Measurements from ENCODE around the gene TRAPPC14. TPM values are rescaled to one million over a fixed set of nuclear protein-coding genes. Genes with fewer than 3 reads are reported as not detected.

TRAPPC14 gene
- polyA plus RNA-seq, 1 of the 3 experiments (the other 2 are of a cell fraction): 13.9 TPM

DNA sequence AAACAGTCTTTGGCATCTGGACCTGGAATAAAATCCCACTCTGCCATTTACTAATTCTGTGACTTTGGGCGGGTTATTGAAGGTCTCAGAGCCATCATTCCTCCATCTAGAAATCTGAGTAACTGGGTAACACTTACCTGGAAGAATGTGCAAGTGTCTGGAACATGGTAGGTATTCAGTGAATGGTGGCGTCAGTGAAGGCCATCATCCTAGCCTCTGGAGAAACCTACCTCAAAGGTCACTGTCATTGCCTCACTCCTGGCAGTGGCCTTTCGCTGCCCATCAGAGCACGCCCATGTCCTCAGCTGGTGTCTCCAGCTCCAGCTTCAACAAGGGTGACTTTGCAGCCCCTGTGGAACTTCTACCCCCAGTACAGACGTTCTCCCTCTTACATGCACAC is 5.3 kb upstream of the TRAPPC14 start:
- CTCF ChIA-PET: interaction anchor here (1.3 to 1.5 kb wide), 2 partner anchors 15 to 31 kb away, joined by 5 read pairs; partner anchors contain the start of gene LAMTOR4
- H3K4me3 ChIP-seq (ENCODE audit: low read depth in 2 of 2, low read length in 1 of 2): no peak overlapping the region
- peaks cover 3% of the 10 kb centered on the region for H3F3A ChIP-seq (replicated peaks; ENCODE audit: insufficient read depth)
- H3K4me1 ChIP-seq (ENCODE audit: control insufficient read depth in 1 of 2, insufficient read depth in 2 of 2, low read depth in 1 of 2, low read length in 1 of 2): peaks cover 0 to 18% of the 10 kb centered on the region in 2 experiments; a peak in 1 of 4 replicates
- no peaks in the 10 kb centered on the region for H4K20me1 ChIP-seq (ENCODE audit: insufficient read depth)
- 84% methylated on average over 5 of the region's 5 CpGs for WGBS (ENCODE audit: low lambda C conversion rate)
- H3K36me3 ChIP-seq (replicated peaks in 1 of 2; ENCODE audit: control insufficient read depth in 1 of 2, insufficient read depth in 2 of 2, low read length in 1 of 2): no peaks in the 10 kb centered on the region
- no peak overlapping the region for H3K27ac ChIP-seq (ENCODE audit: low read depth in 2 of 2, low read length in 1 of 2)
- H2AFZ ChIP-seq (ENCODE audit: low read depth): no peak overlapping the region
- H3K79me2 ChIP-seq (ENCODE audit: insufficient read depth): 0 out of 2 replicates have a peak, but pooled peaks cover 3% of the 10 kb centered on the region
- H3K9ac ChIP-seq: no peak overlapping the region
- TF ChIP-seq RXRA (IDR thresholded peaks at IDR 0.05; ENCODE audit: borderline replicate concordance, low read depth): no peak
- TF ChIP-seq RCOR1 (IDR thresholded peaks at IDR 0.05; ENCODE audit: low read length): no peak
- no peak for TF ChIP-seq NRF1 (IDR thresholded peaks at IDR 0.05; ENCODE audit: low read depth, low read length)
- TF ChIP-seq ZBTB33 (IDR thresholded peaks at IDR 0.05; ENCODE audit: borderline replicate concordance, low read depth): no peak
- TF ChIP-seq EP300 (IDR thresholded peaks at IDR 0.05; ENCODE audit: borderline replicate concordance in 1 of 2, low read depth in 1 of 2, low read length in 1 of 2): no peak
- TF ChIP-seq SIN3A (IDR thresholded peaks at IDR 0.05; ENCODE audit: borderline replicate concordance, low read depth, low read length): no peak
- TF ChIP-seq RFX5 (IDR thresholded peaks at IDR 0.05; ENCODE audit: low read length): no peak
- no peak for TF ChIP-seq NFIC (IDR thresholded peaks at IDR 0.05; ENCODE audit: borderline replicate concordance)
- no peak for TF ChIP-seq TAF1 (IDR thresholded peaks at IDR 0.05; ENCODE audit: borderline replicate concordance, low read depth, low read length)
- TF ChIP-seq TEAD4 (IDR thresholded peaks at IDR 0.05; ENCODE audit: borderline replicate concordance, insufficient read depth): no peak
- no peak for TF ChIP-seq POLR2AphosphoS5 (IDR thresholded peaks at IDR 0.05; ENCODE audit: low read depth, low read length)
- no peak for TF ChIP-seq YY1 (IDR thresholded peaks at IDR 0.05; ENCODE audit: low read depth)
- no peak for TF ChIP-seq MEF2A (IDR thresholded peaks at IDR 0.05; ENCODE audit: borderline replicate concordance, low read depth)
- no peaks in the 10 kb centered on the region for H3K27me3 ChIP-seq (ENCODE audit: insufficient read depth)
- H3K9me2 ChIP-seq: no peaks in the 10 kb centered on the region
- POLR2A ChIA-PET: no interaction called here
- no peaks in the 10 kb centered on the region for H3K9me3 ChIP-seq
- H3K4me2 ChIP-seq: no peak overlapping the region
- DNase-seq: no peak

- no peaks in the 10 kb centered on the region for H3F3A ChIP-seq (replicated peaks; ENCODE audit: insufficient read depth)
- POLR2A ChIA-PET: no interaction called here
- no peaks in the 10 kb centered on the region for H3K9me2 ChIP-seq
- peak; percentile 23 for DNase-seq
- no peak overlapping the region for H3K4me2 ChIP-seq
- no peak overlapping the region for H3K9ac ChIP-seq
- CTCF ChIA-PET: interaction anchor here (1.3 to 1.5 kb wide), 2 partner anchors 15 to 30 kb away, joined by 5 read pairs; partner anchors contain the start of gene LAMTOR4
- no peaks in the 10 kb centered on the region for H3K36me3 ChIP-seq (replicated peaks in 1 of 2; ENCODE audit: control insufficient read depth in 1 of 2, insufficient read depth in 2 of 2, low read length in 1 of 2)
- H2AFZ ChIP-seq (ENCODE audit: low read depth): no peak overlapping the region
- H3K27ac ChIP-seq (ENCODE audit: low read depth in 2 of 2, low read length in 1 of 2): no peak overlapping the region
- H3K9me3 ChIP-seq: no peaks in the 10 kb centered on the region
- H3K27me3 ChIP-seq (ENCODE audit: insufficient read depth): no peaks in the 10 kb centered on the region
- WGBS (ENCODE audit: low lambda C conversion rate): 63% methylated on average over 5 of the region's 6 CpGs
- H4K20me1 ChIP-seq (ENCODE audit: insufficient read depth): no peaks in the 10 kb centered on the region
- no peak overlapping the region for H3K4me3 ChIP-seq (ENCODE audit: low read depth in 2 of 2, low read length in 1 of 2)
- TF ChIP-seq MEF2A (IDR thresholded peaks at IDR 0.05; ENCODE audit: borderline replicate concordance, low read depth) (no peak), TAF1 (IDR thresholded peaks at IDR 0.05; ENCODE audit: borderline replicate concordance, low read depth, low read length) (no peak), MXI1 (IDR thresholded peaks at IDR 0.05; ENCODE audit: low read depth, low read length) (no peak), EZH2phosphoT487 (IDR thresholded peaks at IDR 0.05; ENCODE audit: borderline replicate concordance, low read depth) (no peak), IRF3 (IDR thresholded peaks at IDR 0.05; ENCODE audit: low read depth, low read length) (no peak)
- peaks cover 9% of the 10 kb centered on the region; the same call in 1 of the 2 replicates for H3K79me2 ChIP-seq (ENCODE audit: insufficient read depth)
- H3K4me1 ChIP-seq (ENCODE audit: control insufficient read depth in 1 of 2, insufficient read depth in 2 of 2, low read depth in 1 of 2, low read length in 1 of 2): peaks cover 0 to 12% of the 10 kb centered on the region in 2 experiments; a peak in 1 of 4 replicates
These were observed 4.5 kb upstream of the TRAPPC14 start for GRCh38 chr7:100163006-100163531.
